Measurements from ENCODE around the gene BRD3. TPM values are rescaled to one million over a fixed set of nuclear protein-coding genes. Genes with fewer than 3 reads are reported as not detected.
A peak's percentile ranks its signal among the peaks of the same experiment; 100 is the strongest.

BRD3 gene
- total and polyA plus RNA-seq, 3 experiments from 2014 or later = 35.5 to 41.5 (median 39.4) TPM

- POLR2A ChIA-PET = interaction anchor here (1.0 to 2.2 kb wide), 2 partner anchors 40 to 99 kb away, joined by 3 to 13 read pairs; partner anchors contain the start of genes BRD3OS and RNU6ATAC
- CTCF ChIA-PET = interaction anchor here (0.9 to 1.5 kb wide), 2 partner anchors 20 to 105 kb away, joined by 3 to 4 read pairs; no protein-coding TSS in a partner anchor
- no peaks in the 10 kb centered on the region for H3K9me3 ChIP-seq (ENCODE audit: low read length)
- no peaks in the 10 kb centered on the region for H3K36me3 ChIP-seq (ENCODE audit: insufficient read depth, low read length)
- DNase-seq = peak; percentile 24 to 75 (median 38)
- H3K27me3 ChIP-seq (ENCODE audit: insufficient read depth, low read length, poor library complexity, severe bottlenecking) = peaks cover 15% of the 10 kb centered on the region
- Mint-ChIP-seq H3K9me3 (no peaks in the 10 kb centered on the region), H3K36me3 (peaks cover 0 to 10% (median 0%) of the 10 kb centered on the region in 3 donors), H3K4me3 (peak overlapping the region; percentile 87 to 97 (median 92)), H3K4me1 (peaks cover 30 to 60% (median 39%) of the 10 kb centered on the region in 3 donors), H3K27ac (peak overlapping the region; percentile 78 to 98 (median 93)), H3K27me3 (peaks cover 9 to 10% of the 10 kb centered on the region in 2 donors)
- peaks cover 35% of the 10 kb centered on the region for H3K4me1 ChIP-seq (ENCODE audit: insufficient read depth, low read length)
- peak overlapping the region; percentile 80 for H3K4me3 ChIP-seq (ENCODE audit: low read length)
- peak overlapping the region; percentile 69 for H3K27ac ChIP-seq (ENCODE audit: low read depth, low read length)
Measured at GRCh38 chr9:134065612-134066419, 2.0 kb downstream of the BRD3 start.

- ChIA-PET POLR2A (no interaction called here), CTCF (interaction anchor here (0.9 kb wide), 1 partner anchor 39 kb away, joined by 3 read pairs; no protein-coding TSS in a partner anchor)
- Mint-ChIP-seq H3K4me1 (peaks cover 40 to 70% (median 44%) of the 10 kb centered on the region in 3 donors), H3K9me3 (no peaks in the 10 kb centered on the region), H3K27me3 (peaks cover under 1 to 1% of the 10 kb centered on the region in 2 donors), H3K36me3 (peaks cover 0 to 10% (median 0%) of the 10 kb centered on the region in 3 donors), H3K4me3 (peak overlapping the region; percentile 56 to 97 (median 90)), H3K27ac (peak overlapping the region in 6 of 8 donors; percentile 23 to 91 (median 77))
- Histone ChIP-seq H3K9me3 (ENCODE audit: low read length) (no peaks in the 10 kb centered on the region), H3K4me3 (ENCODE audit: low read length) (no peak overlapping the region), H3K4me1 (ENCODE audit: insufficient read depth, low read length) (peaks cover 45% of the 10 kb centered on the region), H3K27ac (ENCODE audit: low read depth, low read length) (no peak overlapping the region), H3K27me3 (ENCODE audit: insufficient read depth, low read length, poor library complexity, severe bottlenecking) (peaks cover 5% of the 10 kb centered on the region), H3K36me3 (ENCODE audit: insufficient read depth, low read length) (no peaks in the 10 kb centered on the region)
- peak in 1 of 5 donors; percentile 46 for DNase-seq
Measured at GRCh38 chr9:134064711-134065110, 3.1 kb downstream of the BRD3 start.

- no peaks in the 10 kb centered on the region for H3K36me3 ChIP-seq (ENCODE audit: insufficient read depth, low read length)
- H3K4me1 Mint-ChIP-seq = peaks cover 42 to 74% (median 45%) of the 10 kb centered on the region in 3 donors
- no peak overlapping the region for H3K4me3 ChIP-seq (ENCODE audit: low read length)
- POLR2A ChIA-PET = no interaction called here
- CTCF ChIA-PET = interaction anchor here (0.9 kb wide), 1 partner anchor 38 kb away, joined by 3 read pairs; no protein-coding TSS in a partner anchor
- no peak overlapping the region for H3K27ac ChIP-seq (ENCODE audit: low read depth, low read length)
- peaks cover 0 to 14% (median 0%) of the 10 kb centered on the region in 3 donors for H3K36me3 Mint-ChIP-seq
- no peaks in the 10 kb centered on the region for H3K9me3 ChIP-seq (ENCODE audit: low read length)
- no peaks in the 10 kb centered on the region for H3K27me3 Mint-ChIP-seq
- peak overlapping the region in 2 of 8 donors; percentile 27 to 61 for H3K27ac Mint-ChIP-seq
- H3K4me1 ChIP-seq (ENCODE audit: insufficient read depth, low read length) = peaks cover 41% of the 10 kb centered on the region
- H3K27me3 ChIP-seq (ENCODE audit: insufficient read depth, low read length, poor library complexity, severe bottlenecking) = no peaks in the 10 kb centered on the region
- no peak for DNase-seq
- H3K9me3 Mint-ChIP-seq = no peaks in the 10 kb centered on the region
- H3K4me3 Mint-ChIP-seq = peak overlapping the region in 2 of 7 donors; percentile 24 to 80
Measured at GRCh38 chr9:134063571-134064450, 4.0 kb downstream of the BRD3 start.

- no peak overlapping the region for H3K4me3 ChIP-seq (ENCODE audit: low read length)
- H3K27ac ChIP-seq (ENCODE audit: low read depth, low read length) = no peak overlapping the region
- Mint-ChIP-seq H3K9me3 (no peaks in the 10 kb centered on the region), H3K27ac (peak overlapping the region in 1 of 8 donors; percentile 27), H3K4me3 (peak overlapping the region in 1 of 7 donors; percentile 24), H3K4me1 (peaks cover 44 to 77% (median 50%) of the 10 kb centered on the region in 3 donors), H3K27me3 (no peaks in the 10 kb centered on the region), H3K36me3 (peaks cover 0 to 15% (median 0%) of the 10 kb centered on the region in 3 donors)
- no peaks in the 10 kb centered on the region for H3K27me3 ChIP-seq (ENCODE audit: insufficient read depth, low read length, poor library complexity, severe bottlenecking)
- H3K36me3 ChIP-seq (ENCODE audit: insufficient read depth, low read length) = no peaks in the 10 kb centered on the region
- CTCF ChIA-PET = interaction anchor here (1.3 kb wide), 1 partner anchor 9 kb away, joined by 3 read pairs; no protein-coding TSS in a partner anchor
- H3K9me3 ChIP-seq (ENCODE audit: low read length) = no peaks in the 10 kb centered on the region
- POLR2A ChIA-PET = no interaction called here
- peaks cover 39% of the 10 kb centered on the region for H3K4me1 ChIP-seq (ENCODE audit: insufficient read depth, low read length)
- DNase-seq = no peak
Measured at GRCh38 chr9:134063088-134063570, 4.7 kb downstream of the BRD3 start.

GRCh38 chr9:134062461-134063087 lies 5.3 kb downstream of the BRD3 start:
- peak overlapping the region in 2 of 8 donors; percentile 35 to 82 for H3K27ac Mint-ChIP-seq
- no peaks in the 10 kb centered on the region for H3K27me3 ChIP-seq (ENCODE audit: insufficient read depth, low read length, poor library complexity, severe bottlenecking)
- peaks cover 44 to 78% (median 50%) of the 10 kb centered on the region in 3 donors for H3K4me1 Mint-ChIP-seq
- no peak overlapping the region for H3K4me3 Mint-ChIP-seq
- H3K27me3 Mint-ChIP-seq = no peaks in the 10 kb centered on the region
- no peaks in the 10 kb centered on the region for H3K9me3 Mint-ChIP-seq
- POLR2A ChIA-PET = no interaction called here
- H3K36me3 ChIP-seq (ENCODE audit: insufficient read depth, low read length) = no peaks in the 10 kb centered on the region
- H3K4me3 ChIP-seq (ENCODE audit: low read length) = no peak overlapping the region
- CTCF ChIA-PET = interaction anchor here (1.3 kb wide), 1 partner anchor 10 kb away, joined by 3 read pairs; no protein-coding TSS in a partner anchor
- peaks cover 0 to 15% (median 0%) of the 10 kb centered on the region in 3 donors for H3K36me3 Mint-ChIP-seq
- H3K9me3 ChIP-seq (ENCODE audit: low read length) = no peaks in the 10 kb centered on the region
- H3K27ac ChIP-seq (ENCODE audit: low read depth, low read length) = no peak overlapping the region
- H3K4me1 ChIP-seq (ENCODE audit: insufficient read depth, low read length) = peaks cover 39% of the 10 kb centered on the region
- no peak for DNase-seq

- no peaks in the 10 kb centered on the region for H3K36me3 ChIP-seq (ENCODE audit: insufficient read depth, low read length)
- ChIA-PET CTCF (interaction anchor here (1.3 kb wide), 1 partner anchor 10 kb away, joined by 3 read pairs; no protein-coding TSS in a partner anchor), POLR2A (no interaction called here)
- peak overlapping the region in 1 of 8 donors; percentile 47 for H3K27ac Mint-ChIP-seq
- no peak for DNase-seq
- no peak overlapping the region for H3K27ac ChIP-seq (ENCODE audit: low read depth, low read length)
- peaks cover 47 to 85% (median 52%) of the 10 kb centered on the region in 3 donors for H3K4me1 Mint-ChIP-seq
- H3K9me3 ChIP-seq (ENCODE audit: low read length) = no peaks in the 10 kb centered on the region
- no peak overlapping the region for H3K4me3 Mint-ChIP-seq
- no peaks in the 10 kb centered on the region for H3K27me3 ChIP-seq (ENCODE audit: insufficient read depth, low read length, poor library complexity, severe bottlenecking)
- no peaks in the 10 kb centered on the region for H3K9me3 Mint-ChIP-seq
- no peak overlapping the region for H3K4me3 ChIP-seq (ENCODE audit: low read length)
- peaks cover 39% of the 10 kb centered on the region for H3K4me1 ChIP-seq (ENCODE audit: insufficient read depth, low read length)
- no peaks in the 10 kb centered on the region for H3K27me3 Mint-ChIP-seq
- peaks cover 0 to 17% (median 0%) of the 10 kb centered on the region in 3 donors for H3K36me3 Mint-ChIP-seq
Measured at GRCh38 chr9:134061688-134062371, 6.0 kb downstream of the BRD3 start.
